GM19240 (cell line): Measurements from ENCODE around the gene ARL11.
A peak's percentile ranks its signal among the peaks of the same experiment; 100 is the strongest.
"Not testable (repeated sequence)": the region's sequence is repeated elsewhere in the genome, so short reads cannot be mapped to it uniquely, and the experiment has no call there.

Source experiments
- DNase-seq: peaks from one replicate; pipeline ENCODE4 v3.0.0; 2011; ENCODE audit warnings: low spot score; ENCODE audit not compliant: insufficient read length

ARL11 gene

DNA sequence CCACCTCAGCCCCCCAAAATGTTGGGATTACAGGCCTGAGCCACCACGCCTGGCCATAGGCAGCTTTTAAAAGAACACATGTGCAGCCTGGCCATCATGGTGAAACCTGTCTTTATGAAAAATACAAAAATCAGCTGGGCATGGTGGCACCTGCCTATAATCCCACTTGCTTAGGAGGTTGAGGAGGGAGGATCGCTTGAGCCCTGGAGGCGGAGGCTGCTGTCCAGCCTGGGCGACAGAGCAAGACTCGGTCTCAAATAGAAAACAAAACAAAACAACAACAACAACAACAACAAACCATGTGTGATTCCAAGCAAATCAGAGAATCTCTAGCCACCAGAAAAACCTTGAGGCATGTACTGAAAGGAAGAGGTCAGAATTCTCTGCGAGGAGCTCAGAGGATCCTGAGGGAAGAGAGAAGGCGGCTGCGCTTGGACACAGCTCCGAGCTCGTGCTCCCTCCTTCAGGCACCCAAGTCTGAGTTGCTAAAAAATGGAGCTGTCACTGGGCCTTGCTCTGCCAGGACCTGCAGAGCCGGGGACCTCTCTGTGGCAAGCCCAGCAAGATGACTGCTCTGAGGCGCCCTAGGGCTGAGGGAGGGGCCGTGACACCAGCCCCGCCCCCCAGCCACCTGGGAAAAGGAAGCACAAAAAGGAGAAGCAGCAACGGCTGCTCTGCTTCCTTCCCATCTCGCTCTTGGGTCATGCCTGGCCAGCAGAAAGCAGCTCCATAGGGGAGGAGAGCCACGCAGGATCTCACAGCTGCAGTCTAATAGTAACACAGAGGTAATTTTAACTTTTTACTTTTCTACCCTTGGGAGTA is at the start of gene ARL11:
Gene ARL11, plus strand, starts transcription at position 677 of the 822 bp plus-strand sequence. CDS start 1,941 bp downstream, outside the sequence.
- peak; percentile 75 for DNase-seq

DNA sequence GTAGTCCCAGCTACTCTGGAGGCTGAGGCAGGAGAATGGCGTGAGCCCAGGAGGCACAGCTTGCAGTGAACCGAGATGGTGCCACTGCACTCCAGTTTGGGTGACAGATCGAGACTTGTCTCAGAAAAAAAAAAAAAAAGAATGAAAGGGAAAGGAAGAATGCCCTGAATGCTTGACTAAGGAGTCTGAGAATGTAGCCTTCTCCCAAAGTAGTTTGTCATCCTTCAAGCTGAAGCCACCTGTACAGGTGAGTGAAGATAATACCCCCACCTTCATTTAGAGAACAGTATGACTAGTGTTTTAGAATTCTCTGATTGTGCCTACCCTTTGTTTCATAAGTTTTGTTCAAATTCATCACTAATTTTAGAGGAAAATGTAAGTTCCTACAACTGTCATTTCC is 48.8 kb upstream of the ARL11 start:
- DNase-seq = no peak

DNA sequence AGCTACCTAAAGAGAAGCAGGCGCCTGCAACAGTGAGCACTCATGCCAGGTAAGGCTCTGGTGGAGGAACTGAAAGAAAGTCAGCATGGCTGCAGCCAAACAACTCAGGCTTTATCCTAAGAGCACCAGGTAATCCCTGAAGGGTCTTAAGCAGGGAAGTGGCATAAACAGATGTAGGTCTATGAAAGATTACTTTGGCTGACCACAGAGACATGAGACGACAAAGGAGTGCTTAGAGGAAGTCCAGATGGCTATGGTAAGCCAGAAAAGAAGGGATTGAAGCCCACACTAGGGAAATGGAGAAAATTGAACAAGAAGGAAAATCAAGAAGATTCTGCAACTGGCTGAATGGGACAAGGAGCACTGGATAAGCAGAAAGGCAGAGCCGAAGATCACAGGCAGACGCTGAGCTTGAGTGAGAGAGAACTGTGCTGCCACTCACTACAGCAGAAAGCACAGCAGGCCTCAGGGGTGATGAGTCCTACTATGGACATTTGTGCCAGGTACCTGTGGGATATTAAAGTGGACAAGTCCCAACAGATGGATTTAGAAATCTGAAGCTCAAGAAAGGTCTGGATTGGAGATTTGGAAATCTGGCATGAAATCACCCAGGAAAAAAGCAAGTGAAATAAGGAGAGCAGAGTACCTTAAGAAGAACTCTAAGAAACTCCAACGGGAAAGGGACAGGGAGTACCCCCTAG is 47.2 kb upstream of the ARL11 start:
- no peak for DNase-seq

DNA sequence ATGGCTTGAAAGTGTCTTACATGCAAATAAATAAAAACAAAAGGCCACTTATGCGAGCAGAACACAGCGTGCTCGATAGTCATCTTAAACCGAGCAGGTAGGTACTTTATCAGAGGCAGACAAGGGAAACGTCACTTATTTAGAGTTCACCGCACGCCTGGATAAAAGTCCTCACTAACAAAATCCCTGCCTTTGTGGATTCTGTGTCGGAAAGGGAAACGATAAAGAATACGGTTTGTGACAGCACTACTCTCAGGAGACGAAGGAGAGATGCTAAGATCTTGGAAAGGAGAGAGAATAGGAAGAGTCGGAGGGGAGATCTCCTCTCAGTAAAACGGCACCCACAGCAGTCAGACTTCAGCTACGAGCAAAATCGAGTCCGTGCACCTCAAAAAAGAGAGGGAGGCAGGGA is 43.5 kb upstream of the ARL11 start:
- no peak for DNase-seq

DNA sequence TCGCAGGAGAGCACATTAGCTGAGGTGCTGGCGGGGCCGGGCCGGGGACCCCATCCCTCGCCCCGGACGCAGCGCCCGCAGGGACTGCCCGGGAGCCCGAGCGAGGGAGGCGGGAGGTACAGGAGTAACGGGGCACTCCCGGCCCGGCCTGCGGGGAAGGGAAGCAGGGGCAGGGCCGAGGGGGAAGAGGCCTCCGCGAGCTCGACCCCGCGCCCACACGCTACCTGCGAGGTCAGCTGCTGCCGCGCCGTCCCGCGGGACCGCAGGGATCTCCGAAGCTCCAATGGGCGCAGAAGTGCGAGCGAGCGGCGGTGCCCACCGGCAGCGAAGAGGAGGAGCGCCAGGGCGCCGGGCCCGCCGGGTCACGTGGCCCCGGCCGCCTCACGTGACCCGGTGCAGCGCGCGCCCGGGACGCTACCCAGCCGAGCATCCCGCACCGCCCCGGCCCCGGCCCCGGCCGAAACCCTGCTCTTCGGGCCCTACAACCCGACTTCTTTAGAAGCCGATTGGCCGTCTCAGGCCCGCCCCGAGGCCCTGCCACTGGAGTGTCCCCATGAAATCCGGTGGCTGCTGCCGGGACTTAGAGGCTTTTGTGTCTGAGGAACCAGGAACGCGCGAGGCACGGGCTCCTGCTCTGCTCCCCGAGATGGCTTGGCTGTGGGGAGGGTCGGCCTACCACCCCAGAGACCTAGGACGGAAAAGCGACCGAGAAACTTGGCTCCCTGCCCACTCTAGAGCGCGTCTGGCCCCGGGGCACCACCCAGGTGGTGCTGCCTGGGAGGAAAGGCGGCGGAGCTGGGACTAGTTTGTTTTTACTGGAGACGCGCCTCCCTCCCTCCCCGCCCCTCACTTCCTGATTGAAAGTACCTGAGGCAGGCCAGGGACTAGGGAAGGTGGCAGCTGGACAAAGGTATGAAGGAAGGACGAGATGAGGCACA is 42.8 kb upstream of the ARL11 start, which contains the start of gene RCBTB1:
Gene RCBTB1, minus strand, starts transcription at position 339 of the 938 bp plus-strand sequence. CDS start 18,279 bp downstream, outside the sequence.
- peak; percentile 93 for DNase-seq

DNA sequence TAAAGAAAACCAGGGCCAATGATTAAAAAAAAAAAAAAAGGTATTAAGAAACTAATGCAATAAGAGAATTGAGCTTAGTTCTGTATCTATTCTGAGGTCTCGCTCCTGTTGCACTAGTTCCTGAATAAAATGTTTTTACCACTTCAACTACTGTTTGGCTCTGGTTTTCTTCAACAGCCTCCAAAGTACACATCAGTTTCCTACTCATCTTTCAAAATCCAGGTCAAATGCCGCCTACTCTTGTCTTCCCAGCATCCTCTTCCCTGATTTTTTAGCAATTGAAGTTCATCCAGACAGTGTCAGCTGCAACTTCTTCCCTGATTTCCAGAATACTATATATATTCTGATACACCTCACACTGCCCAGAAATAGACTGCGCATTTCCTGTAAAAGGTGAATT is 41.6 kb upstream of the ARL11 start:
- DNase-seq = no peak

DNA sequence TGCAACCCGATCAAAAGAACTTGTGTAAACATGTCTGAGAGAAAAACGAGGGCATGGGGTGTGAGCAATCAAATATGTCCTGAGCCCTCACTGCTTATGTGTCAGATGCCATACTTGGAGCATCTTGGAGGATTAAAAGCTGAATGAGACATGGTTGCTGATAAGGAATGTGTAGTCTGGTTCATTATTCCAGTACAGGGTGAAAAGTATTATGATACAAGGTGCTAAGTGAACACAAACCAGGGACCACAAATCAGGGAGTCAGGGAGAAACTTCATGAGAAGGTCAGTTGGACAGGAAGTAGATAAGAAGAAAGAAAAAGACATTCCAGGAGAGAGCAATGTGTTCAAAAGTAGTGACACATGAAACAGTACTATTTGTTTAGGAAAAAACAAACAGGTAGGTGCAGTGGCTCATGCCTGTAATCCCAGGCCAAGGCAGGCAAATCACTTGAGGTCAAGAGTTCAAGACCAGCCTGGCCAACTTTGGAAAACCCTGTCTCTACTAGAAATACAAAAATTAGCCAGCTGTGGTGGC is 40.9 kb upstream of the ARL11 start:
- DNase-seq = no peak

DNA sequence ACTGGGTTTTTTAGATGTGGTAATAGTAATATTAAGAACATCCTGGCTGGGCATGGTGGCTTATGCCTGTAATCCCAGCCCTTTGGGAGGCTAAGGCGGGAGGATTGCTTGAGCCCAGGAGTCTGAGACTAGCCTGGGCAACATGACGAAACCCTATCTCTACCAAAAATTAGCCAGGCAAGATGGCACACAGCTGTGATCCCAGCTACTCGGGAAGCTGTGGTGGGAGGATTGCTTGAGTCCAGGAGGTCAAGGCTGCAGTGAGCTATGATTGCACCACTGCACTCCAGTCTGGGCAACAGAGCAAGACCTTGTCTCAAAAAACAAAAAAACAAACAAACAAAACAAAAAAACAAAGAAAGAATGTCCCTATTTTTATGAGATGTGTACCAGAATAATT is 37.6 kb upstream of the ARL11 start:
- not testable (repeated sequence) for DNase-seq

DNA sequence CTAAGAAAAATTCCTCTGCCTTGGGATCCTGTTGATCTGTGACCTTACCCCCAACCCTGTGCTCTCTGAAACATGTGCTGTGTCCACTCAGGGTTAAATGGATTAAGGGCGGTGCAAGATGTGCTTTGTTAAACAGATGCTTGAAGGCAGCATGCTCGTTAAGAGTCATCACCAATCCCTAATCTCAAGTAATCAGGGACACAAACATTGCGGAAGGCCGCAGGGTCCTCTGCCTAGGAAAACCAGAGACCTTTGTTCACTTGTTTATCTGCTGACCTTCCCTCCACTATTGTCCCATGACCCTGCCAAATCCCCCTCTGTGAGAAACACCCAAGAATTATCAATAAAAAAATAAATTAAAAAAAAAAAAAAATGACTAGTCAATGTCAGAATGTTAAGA is 34.4 kb upstream of the ARL11 start:
- DNase-seq = not testable (repeated sequence)

DNA sequence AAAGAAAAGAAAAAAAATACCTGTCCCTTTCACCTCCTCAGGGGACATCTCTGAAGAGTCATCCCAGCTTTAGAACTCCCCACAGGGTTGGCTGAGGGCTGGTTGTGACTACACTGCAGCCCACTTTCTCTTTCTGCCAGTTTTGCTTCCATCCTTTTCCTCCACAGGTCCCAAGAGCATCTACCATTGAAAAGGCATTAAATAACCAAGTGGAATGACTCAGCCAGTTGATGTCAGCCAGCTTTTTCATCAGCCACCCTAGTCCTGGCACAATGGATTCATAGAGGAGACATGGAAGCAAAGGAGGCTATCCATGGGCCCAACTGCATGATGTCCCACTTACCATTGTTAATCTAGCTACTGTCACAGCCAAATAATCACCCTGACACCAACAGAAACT is 33.7 kb upstream of the ARL11 start:
- no peak for DNase-seq

DNA sequence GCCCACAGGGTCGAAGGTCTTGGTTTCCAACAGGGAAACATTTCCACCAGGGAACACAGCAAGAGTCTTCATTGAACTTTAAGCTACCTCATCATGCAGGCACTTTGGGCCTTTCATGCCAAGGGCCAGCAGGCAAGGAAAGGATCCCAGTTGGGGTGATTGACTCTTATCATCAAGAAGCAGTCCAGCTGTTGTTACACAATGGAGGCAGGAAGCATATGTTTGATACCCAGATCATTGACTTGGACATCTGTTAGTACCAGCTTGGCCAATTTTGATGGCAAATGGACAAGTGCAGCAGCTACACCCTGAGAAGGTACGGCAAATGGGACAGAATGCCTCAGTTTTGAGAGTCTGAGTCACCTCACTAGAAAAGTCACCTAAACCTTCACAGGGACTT is 32.1 kb upstream of the ARL11 start:
- DNase-seq = no peak

DNA sequence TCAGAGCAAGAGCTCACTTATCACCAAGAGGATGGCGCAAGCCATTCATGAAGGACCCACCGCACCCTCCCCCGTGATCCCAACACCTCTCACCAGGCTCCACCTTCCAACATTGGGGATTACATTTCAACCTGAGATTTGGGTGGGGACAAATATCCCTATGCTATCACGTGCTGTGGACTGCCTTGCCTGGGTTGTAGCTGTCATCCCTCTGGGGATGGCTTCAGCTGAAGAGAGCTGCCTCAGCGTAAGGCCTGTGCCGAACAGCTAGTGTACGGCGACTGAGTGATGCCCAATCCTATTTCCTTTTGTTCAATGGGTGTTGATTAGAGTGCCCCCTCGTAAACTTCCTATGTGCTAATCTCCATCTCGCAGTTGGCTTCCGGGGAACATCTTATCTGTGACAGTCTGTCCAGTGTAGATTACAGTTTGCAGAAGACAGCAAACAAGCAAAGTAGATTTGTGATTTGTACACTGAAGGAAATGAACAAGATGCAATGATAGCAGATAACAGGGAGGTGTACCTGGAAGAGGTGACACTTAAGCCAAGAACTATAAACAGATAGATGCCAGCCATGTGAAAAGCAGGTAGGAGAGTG is 31.2 kb upstream of the ARL11 start:
- DNase-seq = no peak

DNA sequence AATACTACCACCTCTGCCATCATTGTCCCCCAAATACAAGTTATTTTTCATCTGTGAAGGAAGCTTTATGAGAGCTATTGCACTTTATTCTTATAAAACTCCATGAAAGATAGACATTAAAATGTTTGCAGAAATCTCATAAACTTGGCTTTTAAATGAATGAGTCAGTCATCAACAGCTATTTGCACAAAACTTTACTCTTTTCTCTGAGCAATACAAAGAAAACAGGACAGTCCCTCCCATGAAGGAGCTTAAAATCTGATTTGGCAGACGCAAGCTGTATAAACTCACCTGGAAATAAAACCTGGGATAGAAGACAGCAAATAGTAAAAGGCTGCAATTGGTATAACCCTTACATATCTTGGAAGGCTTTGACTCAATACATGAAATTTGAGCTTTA is 26.3 kb upstream of the ARL11 start:
- no peak for DNase-seq

DNA sequence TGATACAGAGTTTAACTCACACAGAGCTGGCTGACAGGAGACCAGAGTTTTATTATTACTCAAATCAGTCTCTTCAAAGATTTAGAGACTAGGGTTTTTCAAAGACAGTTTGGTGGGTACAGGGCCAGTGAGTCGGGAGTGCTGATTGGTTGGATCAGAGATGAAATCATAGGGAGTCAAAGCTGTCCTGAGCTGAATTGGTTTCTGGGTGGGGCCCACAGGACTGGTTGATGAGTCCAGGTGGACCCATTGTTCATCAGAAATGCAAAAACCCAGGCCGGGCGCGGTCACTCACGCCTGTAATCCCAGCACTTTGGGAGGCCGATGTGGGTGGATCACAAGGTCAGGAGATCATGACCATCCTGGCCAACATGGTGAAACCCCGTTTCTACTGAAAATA is 25.7 kb upstream of the ARL11 start:
- not testable (repeated sequence) for DNase-seq

DNA sequence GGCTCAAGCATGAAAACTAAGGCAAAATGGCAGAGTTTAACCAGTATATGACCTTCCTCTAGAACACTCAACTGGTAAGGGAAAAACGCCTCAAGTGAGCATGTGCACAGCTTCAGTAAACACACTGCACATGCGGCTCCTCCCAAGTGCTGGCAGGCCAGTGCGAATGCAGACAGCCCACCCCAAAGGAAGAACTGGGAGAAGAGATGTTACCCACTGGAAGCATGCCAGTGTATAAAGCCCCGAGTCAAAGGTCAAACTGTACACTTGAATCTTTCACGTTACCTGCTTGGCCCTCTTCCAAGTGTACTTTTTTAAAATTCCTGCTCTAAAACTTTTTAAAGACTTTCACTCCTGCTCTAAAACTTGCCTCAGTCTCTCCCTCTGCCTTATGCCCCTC is 23.7 kb upstream of the ARL11 start:
- DNase-seq = no peak

DNA sequence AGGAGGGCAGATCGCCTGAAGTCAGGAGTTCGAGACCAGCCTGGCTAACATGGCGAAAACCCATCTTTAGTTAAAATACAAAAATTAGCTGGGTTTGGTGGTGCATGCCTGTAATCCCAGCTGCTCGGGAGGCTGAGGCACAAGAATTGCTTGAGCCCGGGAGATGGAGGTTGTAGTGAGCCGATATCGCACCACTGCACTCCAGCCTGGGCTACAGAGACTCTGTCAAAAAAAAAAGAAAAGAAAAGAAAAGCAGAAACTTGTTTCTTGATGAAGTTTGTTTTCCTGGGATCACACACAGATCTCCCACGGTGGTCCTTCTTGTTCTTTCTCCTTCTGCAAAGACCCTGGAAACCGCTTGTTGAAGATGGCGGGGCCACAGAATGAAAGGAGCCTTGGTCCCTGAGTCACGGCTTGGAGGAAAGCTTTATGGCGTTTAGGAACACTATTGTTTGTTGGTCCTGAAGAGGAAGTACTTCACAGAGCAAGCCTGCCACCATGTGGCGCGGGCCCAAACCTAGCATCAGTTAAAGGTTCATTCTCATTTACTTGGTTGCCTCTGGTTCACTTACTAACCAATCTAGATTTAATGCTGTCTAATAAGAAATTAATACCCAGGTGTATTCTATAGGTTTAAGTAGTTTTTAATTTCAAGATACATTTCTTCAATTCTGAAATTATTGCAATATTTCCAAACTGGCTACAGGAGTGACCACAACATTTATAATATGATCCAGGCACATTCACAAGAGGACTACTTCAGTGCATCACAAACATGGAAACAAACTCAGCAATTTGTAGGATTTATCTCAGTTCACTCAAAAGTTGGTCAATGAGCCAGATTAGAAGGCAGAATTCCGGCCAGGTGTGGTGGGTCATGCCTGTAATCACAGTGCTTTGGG is 21.3 kb upstream of the ARL11 start:
- peak; percentile 59 for DNase-seq

DNA sequence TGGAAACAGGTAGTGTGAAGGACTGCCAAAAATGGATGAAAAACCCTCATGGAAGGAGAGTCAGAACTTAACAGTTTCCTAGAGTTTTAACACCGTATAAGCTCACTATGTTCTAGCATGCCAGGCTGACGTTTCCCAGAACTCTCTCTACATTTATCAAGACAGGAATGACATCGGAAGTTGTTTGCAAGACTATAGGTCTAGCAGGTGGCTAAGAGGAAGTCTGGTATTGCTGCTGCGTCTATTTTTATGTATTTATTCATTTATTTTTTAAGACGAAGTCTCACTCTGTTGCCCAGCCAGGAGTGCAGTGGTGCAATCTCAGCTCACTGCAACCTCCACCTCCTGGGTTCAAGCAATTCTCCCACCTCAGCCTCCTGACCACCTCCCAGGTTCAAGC is 20.5 kb upstream of the ARL11 start:
- no peak for DNase-seq

DNA sequence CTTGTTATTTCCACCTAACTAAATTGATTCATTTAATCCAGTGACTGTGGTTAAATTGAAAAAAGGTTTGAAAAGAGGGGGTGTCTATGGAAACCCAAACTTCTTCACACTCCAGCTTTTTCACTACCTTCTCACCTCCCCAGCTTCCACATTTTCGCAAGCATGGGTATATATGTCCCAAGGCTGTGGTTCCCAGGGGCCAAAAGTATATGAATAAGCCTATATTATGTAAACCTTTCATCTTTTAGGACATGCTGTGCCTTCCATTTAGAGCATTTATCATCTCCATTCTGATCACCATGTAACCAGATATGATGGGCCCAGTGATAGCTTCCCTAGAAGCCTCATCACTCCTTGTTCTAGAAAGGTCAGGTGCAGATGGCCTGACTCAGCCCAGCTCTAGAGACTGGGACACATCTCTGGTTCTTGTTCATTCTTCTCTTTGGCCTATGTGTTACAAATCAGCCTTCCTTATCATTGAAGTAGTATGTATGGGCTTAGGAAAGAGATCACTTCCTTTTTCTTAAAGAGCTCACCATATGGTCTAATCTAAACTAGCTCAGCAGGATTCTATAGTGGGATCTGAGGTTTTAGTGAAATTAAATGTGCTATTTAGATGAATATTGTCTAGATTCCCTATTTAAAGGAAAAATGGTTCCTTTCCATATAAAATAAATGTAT is 19.5 kb upstream of the ARL11 start:
- DNase-seq = no peak

DNA sequence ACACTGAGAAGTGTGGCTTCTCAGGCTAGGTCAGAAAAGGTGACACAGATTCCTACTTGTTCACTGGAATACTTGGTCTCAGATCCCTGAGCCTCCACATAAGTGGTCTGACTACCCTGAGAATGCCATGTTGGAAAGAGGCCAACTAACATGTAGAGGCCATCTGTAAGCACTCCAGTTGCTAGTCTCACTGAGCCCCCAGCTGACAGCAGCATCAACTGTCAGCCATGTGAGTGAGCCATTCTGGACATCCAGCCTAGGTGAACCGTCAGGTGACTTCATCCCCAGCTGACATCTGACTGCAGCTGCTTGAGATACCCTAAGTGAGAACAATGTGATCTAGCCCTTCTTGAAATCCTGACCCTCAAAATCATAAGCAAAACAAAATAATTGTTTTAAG is 18.1 kb upstream of the ARL11 start:
- DNase-seq = no peak
